Measurements from ENCODE around the gene CADPS2.

The CADPS2 gene

GRCh38 chr7:122269241-122269640 lies 617.0 kb downstream of the CADPS2 start:
- H3K4me3 ChIP-seq (ENCODE audit: low read depth, low read length) = no peak overlapping the region
- no peak for TF ChIP-seq CTCF (IDR thresholded peaks at IDR 0.05; ENCODE audit: low read depth, low read length, missing control alignments)
- in situ Hi-C loops (cut with HindIII; ENCODE audit: low sequenced_read_pairs) = no loop called here
- DNase-seq (ENCODE audit: low read depth) = no peak
